Activated naive CD4-positive, alpha-beta T cell treated with anti-CD3 and anti-CD28 coated beads for 36 hours (primary cell): Measurements from ENCODE around the gene SHCBP1. TPM values are rescaled to one million over a fixed set of nuclear protein-coding genes. Genes with fewer than 3 reads are reported as not detected.

Experiments used
- CTCF ChIA-PET: fragments of 350-600 bp; sonication (Branson Sonifier 250); formaldehyde crosslinking; loops from one replicate; lab custom pipeline; 2021; ENCODE audit warnings: antibody characterized with exemption; lab: Charles Lee
- DNase-seq: peaks from one replicate; pipeline ENCODE4 v3.0.0-alpha.2; 2020
- H3K27ac Mint-ChIP-seq: one replicate; pipeline ENCODE4 v1.8.0; 2021; ENCODE audit warnings: mild to moderate bottlenecking, mixed read lengths
- H3K27me3 Mint-ChIP-seq: one replicate; pipeline ENCODE4 v1.8.0; 2021; ENCODE audit warnings: low read depth, mixed read lengths
- H3K36me3 Mint-ChIP-seq: one replicate; pipeline ENCODE4 v1.8.0; 2021; ENCODE audit warnings: low read depth, mixed read lengths
- H3K4me1 Mint-ChIP-seq: one replicate; pipeline ENCODE4 v1.8.0; 2021; ENCODE audit warnings: low read depth, mixed read lengths
- H3K4me3 Mint-ChIP-seq: one replicate; pipeline ENCODE4 v1.8.0; 2021; ENCODE audit warnings: mild to moderate bottlenecking, moderate library complexity, mixed read lengths
- H3K9me3 Mint-ChIP-seq: one replicate; pipeline ENCODE4 v1.8.0; 2021; ENCODE audit warnings: mixed read lengths
- intact Hi-C: fragments of 100-400 bp; cut with micrococcal nuclease; formaldehyde crosslinking; loops from one replicate; pipeline ENCODE4 v1.15.1; 2023
- total RNA-seq, 2 experiments: library from RNA; stranded (reverse); gene quantifications; one replicate each; pipeline ENCODE4 v1.2.3, GENCODE V29; 2021

SHCBP1 gene
- total RNA-seq, 2 experiments from 2014 or later = 41.8 to 45.0 TPM

GRCh38 chr16:46612121-46612520 is 9.1 kb downstream of the SHCBP1 start:
- CTCF ChIA-PET = no interaction called here
- no peak overlapping the region for H3K4me3 Mint-ChIP-seq
- DNase-seq = no peak
- H3K36me3 Mint-ChIP-seq = peaks cover 31% of the 10 kb centered on the region
- H3K4me1 Mint-ChIP-seq = no peaks in the 10 kb centered on the region
- no peaks in the 10 kb centered on the region for H3K27me3 Mint-ChIP-seq
- H3K9me3 Mint-ChIP-seq = no peaks in the 10 kb centered on the region
- no peak overlapping the region for H3K27ac Mint-ChIP-seq
- intact Hi-C loops = no loop called here

GRCh38 chr16:46607529-46607928 is 13.7 kb downstream of the SHCBP1 start:
- Mint-ChIP-seq H3K9me3 (no peaks in the 10 kb centered on the region), H3K36me3 (peaks cover 28% of the 10 kb centered on the region), H3K4me3 (no peak overlapping the region), H3K27me3 (no peaks in the 10 kb centered on the region), H3K4me1 (no peaks in the 10 kb centered on the region), H3K27ac (no peak overlapping the region)
- intact Hi-C loops = loop anchor here (10.0 kb wide), 1 partner anchor 53 kb away; no protein-coding TSS in a partner anchor
- no peak for DNase-seq
- CTCF ChIA-PET = interaction anchor here (1.4 to 1.7 kb wide), 2 partner anchors 45 to 53 kb away, joined by 5 to 8 read pairs; no protein-coding TSS in a partner anchor

- CTCF ChIA-PET = interaction anchor here (0.6 to 1.6 kb wide), 6 partner anchors 51 to 302 kb away, joined by 3 to 15 read pairs (median 4); no protein-coding TSS in a partner anchor
- Mint-ChIP-seq H3K27me3 (no peaks in the 10 kb centered on the region), H3K4me3 (no peak overlapping the region), H3K9me3 (no peaks in the 10 kb centered on the region), H3K36me3 (peaks cover 33% of the 10 kb centered on the region), H3K4me1 (no peaks in the 10 kb centered on the region), H3K27ac (no peak overlapping the region)
- intact Hi-C loops = loop anchor here (10.0 kb wide), 1 partner anchor 51 kb away; no protein-coding TSS in a partner anchor
- DNase-seq = no peak
These were observed 14.9 kb downstream of the SHCBP1 start for GRCh38 chr16:46606231-46606630.

GRCh38 chr16:46591257-46591656 is 29.9 kb downstream of the SHCBP1 start:
- CTCF ChIA-PET = no interaction called here
- intact Hi-C loops = no loop called here
- no peak overlapping the region for H3K4me3 Mint-ChIP-seq
- no peaks in the 10 kb centered on the region for H3K4me1 Mint-ChIP-seq
- peaks cover 48% of the 10 kb centered on the region for H3K36me3 Mint-ChIP-seq
- no peaks in the 10 kb centered on the region for H3K27me3 Mint-ChIP-seq
- no peak for DNase-seq
- H3K9me3 Mint-ChIP-seq = peaks cover 16% of the 10 kb centered on the region
- no peak overlapping the region for H3K27ac Mint-ChIP-seq

GRCh38 chr16:46586011-46586577 is 35.1 kb downstream of the SHCBP1 start:
- DNase-seq = no peak
- peaks cover 27% of the 10 kb centered on the region for H3K9me3 Mint-ChIP-seq
- H3K4me3 Mint-ChIP-seq = no peak overlapping the region
- H3K4me1 Mint-ChIP-seq = no peaks in the 10 kb centered on the region
- H3K27me3 Mint-ChIP-seq = no peaks in the 10 kb centered on the region
- peaks cover 76% of the 10 kb centered on the region for H3K36me3 Mint-ChIP-seq
- intact Hi-C loops = no loop called here
- CTCF ChIA-PET = interaction anchor here (0.8 to 1.2 kb wide), 2 partner anchors 88 to 344 kb away, joined by 4 read pairs; no protein-coding TSS in a partner anchor
- no peak overlapping the region for H3K27ac Mint-ChIP-seq

GRCh38 chr16:46583036-46583435 is 38.1 kb downstream of the SHCBP1 start:
- no peaks in the 10 kb centered on the region for H3K4me1 Mint-ChIP-seq
- CTCF ChIA-PET = interaction anchor here (1.4 kb wide), 1 partner anchor 28 kb away, joined by 3 read pairs; no protein-coding TSS in a partner anchor
- H3K4me3 Mint-ChIP-seq = no peak overlapping the region
- intact Hi-C loops = no loop called here
- H3K36me3 Mint-ChIP-seq = peaks cover 54% of the 10 kb centered on the region
- H3K9me3 Mint-ChIP-seq = peaks cover 24% of the 10 kb centered on the region
- H3K27ac Mint-ChIP-seq = no peak overlapping the region
- no peak for DNase-seq
- H3K27me3 Mint-ChIP-seq = no peaks in the 10 kb centered on the region

GRCh38 chr16:46582313-46582712 is 38.9 kb downstream of the SHCBP1 start:
- no peak overlapping the region for H3K4me3 Mint-ChIP-seq
- H3K9me3 Mint-ChIP-seq = peaks cover 21% of the 10 kb centered on the region
- intact Hi-C loops = no loop called here
- no peak for DNase-seq
- no peak overlapping the region for H3K27ac Mint-ChIP-seq
- no peaks in the 10 kb centered on the region for H3K4me1 Mint-ChIP-seq
- peaks cover 48% of the 10 kb centered on the region for H3K36me3 Mint-ChIP-seq
- CTCF ChIA-PET = interaction anchor here (1.4 kb wide), 1 partner anchor 27 kb away, joined by 3 read pairs; no protein-coding TSS in a partner anchor
- no peaks in the 10 kb centered on the region for H3K27me3 Mint-ChIP-seq

GRCh38 chr16:46577988-46578579 is 43.1 kb downstream of the SHCBP1 start:
- CTCF ChIA-PET = interaction anchor here (1.8 kb wide), 1 partner anchor 23 kb away, joined by 3 read pairs; no protein-coding TSS in a partner anchor
- intact Hi-C loops = no loop called here
- Mint-ChIP-seq H3K27ac (no peak overlapping the region), H3K27me3 (no peaks in the 10 kb centered on the region), H3K9me3 (no peaks in the 10 kb centered on the region), H3K36me3 (peaks cover 17% of the 10 kb centered on the region), H3K4me1 (no peaks in the 10 kb centered on the region), H3K4me3 (no peak overlapping the region)
- no peak for DNase-seq

- CTCF ChIA-PET = no interaction called here
- Mint-ChIP-seq H3K9me3 (no peaks in the 10 kb centered on the region), H3K4me1 (no peaks in the 10 kb centered on the region), H3K4me3 (no peak overlapping the region), H3K27ac (no peak overlapping the region), H3K27me3 (no peaks in the 10 kb centered on the region), H3K36me3 (no peaks in the 10 kb centered on the region)
- intact Hi-C loops = no loop called here
- no peak for DNase-seq
These were observed 47.4 kb downstream of the SHCBP1 start for GRCh38 chr16:46573834-46574159.

- Mint-ChIP-seq H3K4me1 (no peaks in the 10 kb centered on the region), H3K4me3 (no peak overlapping the region), H3K27me3 (no peaks in the 10 kb centered on the region), H3K9me3 (no peaks in the 10 kb centered on the region), H3K27ac (no peak overlapping the region), H3K36me3 (no peaks in the 10 kb centered on the region)
- intact Hi-C loops = no loop called here
- CTCF ChIA-PET = no interaction called here
- no peak for DNase-seq
These were observed 48.0 kb downstream of the SHCBP1 start for GRCh38 chr16:46573008-46573833.

- intact Hi-C loops = no loop called here
- no peak overlapping the region for H3K4me3 Mint-ChIP-seq
- H3K4me1 Mint-ChIP-seq = no peaks in the 10 kb centered on the region
- no peak for DNase-seq
- H3K27ac Mint-ChIP-seq = no peak overlapping the region
- no peaks in the 10 kb centered on the region for H3K27me3 Mint-ChIP-seq
- no peaks in the 10 kb centered on the region for H3K9me3 Mint-ChIP-seq
- H3K36me3 Mint-ChIP-seq = no peaks in the 10 kb centered on the region
- CTCF ChIA-PET = interaction anchor here (0.9 kb wide), 1 partner anchor 15 kb away, joined by 6 read pairs; no protein-coding TSS in a partner anchor
These were observed 51.9 kb downstream of the SHCBP1 start for GRCh38 chr16:46569231-46569735.
